Fibroblast of pulmonary artery (primary cell): Measurements from ENCODE around the gene OR7G1.
"Not testable (repeated sequence)": the region's sequence is repeated elsewhere in the genome, so short reads cannot be mapped to it uniquely, and the experiment has no call there.

Experiments
- DNase-seq: peaks from one replicate; pipeline ENCODE4 v3.0.0-alpha.2; 2010; ENCODE audit warnings: low read depth
- H3K4me3 ChIP-seq: replicated peaks from 2 replicates; pipeline ENCODE4 v1.5.1; 2011; ENCODE audit warnings: low read depth, mild to moderate bottlenecking, control low read depth, low read length, moderate library complexity
- CTCF ChIP-seq: IDR thresholded peaks from 2 replicates; pipeline ENCODE4 v1.5.1; 2011; ENCODE audit warnings: mild to moderate bottlenecking, control low read depth, low read length, inconsistent platforms; ENCODE audit errors: missing control alignments

OR7G1 gene

GRCh38 chr19:9086761-9087160, 28.8 kb downstream of the OR7G1 start, which contains the start of gene OR1M1:
Gene OR1M1, plus strand, starts transcription at chr19:9087061. Its CDS starts 6,184 bp downstream, at chr19:9093245.
- H3K4me3 ChIP-seq: no peak within 1 kb of the TSS
- DNase-seq: no peak
- no peak for TF ChIP-seq CTCF

- TF ChIP-seq CTCF: no peak
- DNase-seq: no peak
- H3K4me3 ChIP-seq: no peak overlapping the region
Measured at GRCh38 chr19:9078651-9079050, 36.9 kb downstream of the OR7G1 start.

- no peak for TF ChIP-seq CTCF
Measured at GRCh38 chr19:9076901-9077300, 38.7 kb downstream of the OR7G1 start.

GRCh38 chr19:9075064-9075949, 40.3 kb downstream of the OR7G1 start:
- H3K4me3 ChIP-seq: no peak overlapping the region
- peak; percentile 98 for DNase-seq
- no peak for TF ChIP-seq CTCF

More at GRCh38 chr19:9076901-9077300, 38.7 kb downstream of the OR7G1 start:
- no peak for DNase-seq
- no peak overlapping the region for H3K4me3 ChIP-seq

- H3K4me3 ChIP-seq: no peak overlapping the region
- no peak for DNase-seq
- TF ChIP-seq CTCF: no peak
Measured at GRCh38 chr19:9073806-9074205, 41.8 kb downstream of the OR7G1 start.

GRCh38 chr19:9071720-9072119, 43.8 kb downstream of the OR7G1 start:
- not testable (repeated sequence) for H3K4me3 ChIP-seq, DNase-seq

GRCh38 chr19:9070066-9070465, 45.5 kb downstream of the OR7G1 start:
- no peak overlapping the region for H3K4me3 ChIP-seq
- no peak for TF ChIP-seq CTCF
- no peak for DNase-seq
